HepG2 (cell line): ENCODE results near the gene DHRS9. TPM values are rescaled to one million over a fixed set of nuclear protein-coding genes. Genes with fewer than 3 reads are reported as not detected.
A peak's percentile ranks its signal among the peaks of the same experiment; 100 is the strongest.

ENCODE experiments used
- ATAC-seq: fragments of 200-7000 bp; cut with Tn5 transposase; 3 replicates; pipeline ENCODE4 v1.9.1; 2020; ENCODE audit warnings: mild to moderate bottlenecking, moderate library complexity
- BruUV-seq: library from RNA; stranded (reverse); fragments of 400-500 nt; replicated peaks from 2 replicates; lab custom pipeline; 2021; lab: Mats Ljungman, UMichigan
- CTCF ChIA-PET: fragments of 300-600 bp; formaldehyde crosslinking; extraction: SDS; loops from one replicate; lab custom pipeline; 2021; ENCODE audit warnings: low total read pairs, inconsistent platforms, low intra/inter-chr PET ratio; lab: Yijun Ruan, JAX
- POLR2A ChIA-PET: fragments of 350-600 bp; sonication (Branson Sonifier 250); formaldehyde crosslinking; loops from one replicate; lab custom pipeline; 2020; ENCODE audit warnings: antibody characterized with exemption, inconsistent platforms; lab: Yijun Ruan, JAX
- DNase-seq: peaks from one replicate; pipeline ENCODE4 v3.0.0-alpha.2; 2015; ENCODE audit warnings: low spot score
- FAIRE-seq: peaks from 3 replicates; lab custom pipeline; 2011; peaks lifted over from hg19 to GRCh38; lab: Jason Lieb, UNC
- H2AFZ ChIP-seq: one replicate; pipeline ENCODE4 v1.6.1; 2011; ENCODE audit warnings: low read length, inconsistent platforms
- H3K27ac ChIP-seq: fragments of 300-600 bp; 3 replicates; pipeline ENCODE4 v1.8.0; 2011; ENCODE audit warnings: mixed run types, mild to moderate bottlenecking, mixed read lengths, low read length, inconsistent platforms; ENCODE audit not compliant: insufficient read depth; ENCODE audit errors: extremely low read length
- H3K27me3 ChIP-seq, 2 experiments: fragments of 200-600 bp in 1 of 2; 2 replicates in 1 of 2; 3 replicates in 1 of 2; pipeline versions ENCODE4 v1.6.0 to v1.8.0; 2011; ENCODE audit warnings: low read length in 2 of 2, mild to moderate bottlenecking in 2 of 2, moderate library complexity in 2 of 2, inconsistent platforms in 1 of 2; ENCODE audit not compliant: insufficient read depth in 2 of 2, control insufficient read depth in 1 of 2
- H3K36me3 ChIP-seq, 2 experiments: fragments of 200-600 bp in 1 of 2; replicated peaks in 1 of 2; 2 replicates in 1 of 2; 3 replicates in 1 of 2; pipeline versions ENCODE4 v1.5.1 to v1.8.0; 2011; ENCODE audit warnings: low read length in 2 of 2, inconsistent platforms in 1 of 2; ENCODE audit not compliant: insufficient read depth in 2 of 2, control insufficient read depth in 1 of 2
- H3K4me1 ChIP-seq: 2 replicates; pipeline ENCODE4 v1.5.1; 2012; ENCODE audit warnings: low read length, inconsistent platforms; ENCODE audit not compliant: insufficient read depth
- H3K4me2 ChIP-seq: 2 replicates; pipeline ENCODE4 v1.6.0; 2011; ENCODE audit warnings: low read depth, low read length, inconsistent platforms
- H3K4me3 ChIP-seq, 3 experiments: fragments of 200-600 bp in 1 of 3; sonication (generic), shearing (Covaris generic) in 1 of 3; replicated peaks in 1 of 3; 2 replicates each; pipeline ENCODE4 v1.5.1; 2011 to 2016; ENCODE audit warnings: low read length in 3 of 3, inconsistent platforms in 2 of 3, low read depth in 2 of 3, mild to moderate bottlenecking in 2 of 3, control low read depth in 1 of 3, mixed read lengths in 1 of 3; ENCODE audit not compliant: insufficient read depth in 1 of 3
- H3K79me2 ChIP-seq: one replicate; pipeline ENCODE4 v1.6.1; 2011; ENCODE audit warnings: low read length, inconsistent platforms; ENCODE audit not compliant: insufficient read depth
- H3K9ac ChIP-seq: 2 replicates; pipeline ENCODE4 v1.6.0; 2011; ENCODE audit warnings: mild to moderate bottlenecking, low read depth, low read length, inconsistent platforms; ENCODE audit not compliant: insufficient read depth
- H3K9me3 ChIP-seq: 2 replicates; pipeline ENCODE4 v1.5.1; 2012; ENCODE audit warnings: mild to moderate bottlenecking, low read length
- H4K20me1 ChIP-seq: 2 replicates; pipeline ENCODE4 v1.6.0; 2011; ENCODE audit warnings: inconsistent platforms, mild to moderate bottlenecking, low read length, moderate library complexity; ENCODE audit not compliant: insufficient read depth
- CEBPB ChIP-seq: IDR thresholded peaks from 2 replicates; pipeline ENCODE4 v1.6.1; 2011; ENCODE audit warnings: low read depth, low read length, improper control_type of control experiment, borderline replicate concordance
- PRMT3 ChIP-seq: sonication (generic); formaldehyde crosslinking; IDR thresholded peaks from 2 replicates; pipeline ENCODE4 v1.8.1; 2022; ENCODE audit warnings: low read depth, mild to moderate bottlenecking, moderate library complexity, missing genetic modification reagents, borderline replicate concordance
- WGBS: methylation state at CpG from one replicate; pipeline ENCODE4 v1.1.6; 2017; ENCODE audit warnings: low lambda C conversion rate; 5-methylcytosine and 5-hydroxymethylcytosine counted together
- in situ Hi-C: cut with HindIII; loops from 2 replicates; pipeline ENCODE4 v1.10.0; 2017; ENCODE audit warnings: low pct_unique_long_range_greater_than_20kb; ENCODE audit not compliant: extremely low pct_ligation_motif_present
- intact Hi-C: fragments of 100-400 bp; cut with micrococcal nuclease; formaldehyde crosslinking; loops from one replicate; pipeline ENCODE4 v1.10.0; 2022; ENCODE audit not compliant: unreplicated experiment
- polyA plus RNA-seq, 8 experiments: library from polyadenylated mRNA; depleted of rRNA in 3 of 8; stranded (reverse) in 7 of 8; unstranded in 1 of 8; fragments of >200 nt; fragmentation: Illumina TruSeq in 4 of 8; extraction: Trizol in 4 of 8; gene quantifications; 2 replicates each; pipeline versions ENCODE4 v1.2.1 to v1.2.3, GENCODE V29; 2011 to 2016; ENCODE audit warnings: low read depth in 4 of 8, missing spikeins in 1 of 8, mixed read lengths in 1 of 8; ENCODE audit not compliant: insufficient read depth in 1 of 8
- total RNA-seq, 5 experiments: library from RNA; depleted of rRNA; stranded (reverse); fragments of >200 nt; fragmentation: Illumina TruSeq; extraction: Trizol; gene quantifications; 2 replicates each; pipeline ENCODE4 v1.2.3, GENCODE V29; 2016; ENCODE audit warnings: low read depth in 1 of 5
- TF ChIP-seq, protein P1 (sequence below): sonication (generic); formaldehyde crosslinking; IDR thresholded peaks from 2 replicates; pipeline ENCODE4 v1.5.0; 2020; ENCODE audit warnings: mild to moderate bottlenecking, missing genetic modification reagents, borderline replicate concordance
- TF ChIP-seq, protein P2 (sequence below): sonication (generic); formaldehyde crosslinking; IDR thresholded peaks from 2 replicates; pipeline ENCODE4 v1.8.0; 2022; ENCODE audit warnings: missing genetic modification reagents, low read depth, mild to moderate bottlenecking, borderline replicate concordance

DHRS9 gene
- total and polyA plus RNA-seq, 2 of the 13 experiments (the other 11 are each of a cell fraction or from before 2014, with no cell fraction given) = not detected

DNA sequence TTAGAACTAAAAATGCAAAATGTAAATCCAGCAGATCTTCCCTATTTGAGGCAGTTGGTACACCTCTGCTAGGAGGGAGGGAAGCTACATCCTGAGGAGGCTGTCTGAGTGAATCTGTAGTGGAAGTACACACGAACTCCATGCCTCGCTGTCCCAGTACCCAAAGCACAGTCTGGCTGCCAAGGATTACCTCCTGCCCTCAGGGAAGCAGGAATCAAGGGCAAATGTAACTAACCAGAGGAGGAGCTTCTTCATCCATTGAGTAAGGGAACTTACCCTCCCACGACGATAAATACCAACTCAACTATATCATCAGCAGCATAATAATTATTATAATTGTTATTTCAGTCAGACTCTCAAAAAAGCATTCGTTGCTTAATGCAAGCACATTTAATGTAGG, 2.1 kb downstream of the DHRS9 start (continued):
- TF ChIP-seq, protein P1, sequence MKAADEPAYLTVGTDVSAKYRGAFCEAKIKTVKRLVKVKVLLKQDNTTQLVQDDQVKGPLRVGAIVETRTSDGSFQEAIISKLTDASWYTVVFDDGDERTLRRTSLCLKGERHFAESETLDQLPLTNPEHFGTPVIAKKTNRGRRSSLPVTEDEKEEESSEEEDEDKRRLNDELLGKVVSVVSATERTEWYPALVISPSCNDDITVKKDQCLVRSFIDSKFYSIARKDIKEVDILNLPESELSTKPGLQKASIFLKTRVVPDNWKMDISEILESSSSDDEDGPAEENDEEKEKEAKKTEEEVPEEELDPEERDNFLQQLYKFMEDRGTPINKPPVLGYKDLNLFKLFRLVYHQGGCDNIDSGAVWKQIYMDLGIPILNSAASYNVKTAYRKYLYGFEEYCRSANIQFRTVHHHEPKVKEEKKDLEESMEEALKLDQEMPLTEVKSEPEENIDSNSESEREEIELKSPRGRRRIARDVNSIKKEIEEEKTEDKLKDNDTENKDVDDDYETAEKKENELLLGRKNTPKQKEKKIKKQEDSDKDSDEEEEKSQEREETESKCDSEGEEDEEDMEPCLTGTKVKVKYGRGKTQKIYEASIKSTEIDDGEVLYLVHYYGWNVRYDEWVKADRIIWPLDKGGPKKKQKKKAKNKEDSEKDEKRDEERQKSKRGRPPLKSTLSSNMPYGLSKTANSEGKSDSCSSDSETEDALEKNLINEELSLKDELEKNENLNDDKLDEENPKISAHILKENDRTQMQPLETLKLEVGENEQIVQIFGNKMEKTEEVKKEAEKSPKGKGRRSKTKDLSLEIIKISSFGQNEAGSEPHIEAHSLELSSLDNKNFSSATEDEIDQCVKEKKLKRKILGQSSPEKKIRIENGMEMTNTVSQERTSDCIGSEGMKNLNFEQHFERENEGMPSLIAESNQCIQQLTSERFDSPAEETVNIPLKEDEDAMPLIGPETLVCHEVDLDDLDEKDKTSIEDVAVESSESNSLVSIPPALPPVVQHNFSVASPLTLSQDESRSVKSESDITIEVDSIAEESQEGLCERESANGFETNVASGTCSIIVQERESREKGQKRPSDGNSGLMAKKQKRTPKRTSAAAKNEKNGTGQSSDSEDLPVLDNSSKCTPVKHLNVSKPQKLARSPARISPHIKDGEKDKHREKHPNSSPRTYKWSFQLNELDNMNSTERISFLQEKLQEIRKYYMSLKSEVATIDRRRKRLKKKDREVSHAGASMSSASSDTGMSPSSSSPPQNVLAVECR (CRISPR knock-in tag) = no peak

DNA sequence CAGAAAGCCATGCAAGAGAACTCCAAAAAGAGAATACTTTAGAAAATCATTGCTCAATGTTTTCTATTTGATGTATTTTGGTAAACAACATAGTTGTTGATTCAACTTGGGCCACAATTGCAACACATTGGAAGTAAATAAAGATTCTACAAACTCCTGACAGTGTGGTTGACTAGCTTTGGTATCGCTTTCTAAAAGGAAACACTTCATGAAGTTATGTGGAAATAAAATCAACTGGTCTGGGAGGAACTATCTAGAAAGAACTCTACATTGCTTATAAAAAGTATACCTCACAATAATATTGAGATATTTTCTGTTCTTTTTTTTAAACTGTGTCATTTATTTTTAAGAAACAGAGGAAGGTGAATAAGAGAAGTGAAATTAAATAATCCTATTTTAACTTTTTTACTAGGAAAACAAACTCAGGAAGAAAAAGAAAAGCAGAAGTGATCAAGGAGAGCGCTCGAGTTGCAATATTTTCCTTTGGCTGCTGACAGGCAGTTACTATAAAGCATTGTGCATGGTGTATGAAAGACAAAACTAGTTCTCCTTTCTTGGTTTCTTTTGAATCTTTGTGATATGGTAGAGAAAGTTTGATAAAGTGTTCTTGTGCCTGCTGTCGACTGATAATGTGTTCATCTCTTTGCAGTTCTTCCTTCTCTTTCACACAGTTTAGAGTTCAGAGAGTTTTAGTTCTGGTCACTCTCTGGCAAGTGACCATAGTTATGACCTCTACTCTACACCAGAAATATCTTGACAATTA, 3.0 kb downstream of the DHRS9 start:
- no TSS peak for BruUV-seq
- TF ChIP-seq, protein P2, sequence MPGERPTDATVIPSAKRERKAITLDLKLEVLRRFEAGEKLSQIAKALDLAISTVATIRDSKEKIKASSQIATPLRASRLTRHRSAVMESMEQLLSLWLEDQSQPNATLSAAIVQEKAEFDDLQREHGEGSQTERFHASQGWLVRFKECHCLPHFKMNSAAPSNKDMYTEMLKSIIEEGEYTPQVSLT (CRISPR knock-in tag) = no peak
- TF ChIP-seq PRMT3 (no peak), CEBPB (0 out of 2 replicates have a peak, but pooled peaks have one; percentile 36)
- TF ChIP-seq, all 625 proteins: peak for 1
- no peak overlapping the region for H3K4me2 ChIP-seq
- 22% methylated on average over 4 of the region's 4 CpGs for WGBS
- H3K27me3 ChIP-seq = peaks cover 1 to 12% of the 10 kb centered on the region in 2 experiments; a peak in 2 of 5 replicates
- in situ Hi-C loops (no loop called here), intact Hi-C loops (no loop called here)
- H3K9me3 ChIP-seq = no peaks in the 10 kb centered on the region
- CTCF ChIA-PET = no interaction called here
- no peaks in the 10 kb centered on the region for H4K20me1 ChIP-seq
- H2AFZ ChIP-seq = no peak overlapping the region
- H3K27ac ChIP-seq = no peak overlapping the region
- H3K79me2 ChIP-seq = no peaks in the 10 kb centered on the region
- H3K9ac ChIP-seq = no peak overlapping the region
- no peak for FAIRE-seq
- no peak for DNase-seq
- no peaks in the 10 kb centered on the region for H3K36me3 ChIP-seq
- no peak overlapping the region for H3K4me3 ChIP-seq
- no peaks in the 10 kb centered on the region; the same call in 1 of the 2 replicates for H3K4me1 ChIP-seq
- ATAC-seq = no peak
- POLR2A ChIA-PET = no interaction called here
